GM12892 (cell line): ENCODE results near the gene GAD1.

Experiments used
- POLR2A ChIP-seq: IDR thresholded peaks from 2 replicates; pipeline ENCODE4 v1.6.1; 2011; ENCODE audit warnings: low read depth, low read length, control low read depth
- POLR2AphosphoS5 ChIP-seq: IDR thresholded peaks from 2 replicates; pipeline ENCODE4 v1.6.1; 2011; ENCODE audit warnings: low read depth, low read length, control low read depth
- TAF1 ChIP-seq: IDR thresholded peaks from 2 replicates; pipeline ENCODE4 v1.6.1; 2011; ENCODE audit warnings: low read depth, mild to moderate bottlenecking, control low read depth, low read length, borderline replicate concordance

- TF ChIP-seq POLR2AphosphoS5 (no peak), TAF1 (no peak), POLR2A (no peak)
Observed at GRCh38 chr2:170827841-170828532, 11.3 kb downstream of the GAD1 start.
